H1 (cell line): ENCODE data around the gene TLNRD1. TPM values are rescaled to one million over a fixed set of nuclear protein-coding genes. Genes with fewer than 3 reads are reported as not detected.

Experiments used
- CTCF ChIA-PET: fragments of 300-600 bp; sonication (Branson Sonifier 250); formaldehyde crosslinking; loops from one replicate; lab custom pipeline; 2021; ENCODE audit not compliant: partially characterized antibody; lab: Charles Lee
- POLR2A ChIA-PET: fragments of 300-600 bp; sonication (Branson Sonifier 250); formaldehyde crosslinking; loops from one replicate; lab custom pipeline; 2021; ENCODE audit warnings: inconsistent platforms; ENCODE audit not compliant: partially characterized antibody; lab: Charles Lee
- DNase-seq, 2 experiments: peaks; one replicate each; pipeline versions ENCODE4 v3.0.0 to v3.0.0-alpha.2; 2010 to 2022; ENCODE audit warnings: low spot score in 2 of 2, low read depth in 1 of 2, mixed read lengths in 1 of 2
- FAIRE-seq: peaks from 2 replicates; lab custom pipeline; 2011; peaks lifted over from hg19 to GRCh38; lab: Jason Lieb, UNC
- H2AFZ ChIP-seq: 2 replicates; pipeline ENCODE4 v1.8.1; 2012; ENCODE audit warnings: low read length, inconsistent platforms
- H2AK5ac ChIP-seq: 2 replicates; pipeline ENCODE4 v1.6.1; 2013; ENCODE audit warnings: low read depth, low read length
- H2BK120ac ChIP-seq: replicated peaks from 2 replicates; pipeline ENCODE3; 2013; ENCODE audit warnings: low read depth, low read length, inconsistent platforms
- H2BK12ac ChIP-seq: 2 replicates; pipeline ENCODE4 v1.6.1; 2013; ENCODE audit warnings: low read depth, low read length
- H2BK15ac ChIP-seq: 2 replicates; pipeline ENCODE4 v1.6.1; 2013; ENCODE audit warnings: low read length
- H2BK20ac ChIP-seq: 2 replicates; pipeline ENCODE4 v1.6.1; 2013; ENCODE audit warnings: low read length
- H2BK5ac ChIP-seq: 2 replicates; pipeline ENCODE4 v1.6.1; 2013; ENCODE audit warnings: low read depth, low read length
- H3K14ac ChIP-seq: 2 replicates; pipeline ENCODE4 v1.6.1; 2013; ENCODE audit warnings: inconsistent platforms; ENCODE audit not compliant: insufficient read length
- H3K18ac ChIP-seq: 2 replicates; pipeline ENCODE4 v1.6.1; 2013; ENCODE audit warnings: low read length; ENCODE audit errors: extremely low read depth
- H3K23ac ChIP-seq: 2 replicates; pipeline ENCODE4 v1.6.1; 2013; ENCODE audit warnings: inconsistent platforms; ENCODE audit not compliant: insufficient read length
- H3K23me2 ChIP-seq: 2 replicates; pipeline ENCODE4 v1.6.1; 2013; ENCODE audit warnings: low read depth, low read length
- H3K27ac ChIP-seq: 2 replicates; pipeline ENCODE4 v1.6.1; 2011; ENCODE audit warnings: low read depth, low read length, inconsistent platforms
- H3K27me3 ChIP-seq, 4 experiments: replicated peaks in 1 of 4; 1 replicate in 1 of 4; 2 replicates in 3 of 4; pipeline versions ENCODE4 v1.6.1 to v1.8.1; 2011 to 2013; ENCODE audit warnings: low read length in 3 of 4, mild to moderate bottlenecking in 3 of 4, inconsistent platforms in 2 of 4, mixed read lengths in 2 of 4, moderate library complexity in 1 of 4; ENCODE audit not compliant: control insufficient read depth in 3 of 4, insufficient read depth in 3 of 4; ENCODE audit errors: extremely low read depth in 1 of 4
- H3K36me3 ChIP-seq, 4 experiments: 2 replicates each; pipeline versions ENCODE4 v1.6.1 to v1.8.1; 2011 to 2013; ENCODE audit warnings: mild to moderate bottlenecking in 4 of 4, low read length in 3 of 4, moderate library complexity in 2 of 4, control low read depth in 1 of 4, inconsistent platforms in 1 of 4; ENCODE audit not compliant: insufficient read depth in 4 of 4, control insufficient read depth in 2 of 4
- H3K4ac ChIP-seq: replicated peaks from 2 replicates; pipeline ENCODE3; 2013; ENCODE audit warnings: low read length, low read depth, mixed read lengths, inconsistent platforms; ENCODE audit not compliant: insufficient read length
- H3K4me1 ChIP-seq, 4 experiments: replicated peaks in 1 of 4; 1 replicate in 1 of 4; 2 replicates in 3 of 4; pipeline versions ENCODE4 v1.6.1 to v1.8.1; 2011 to 2013; ENCODE audit warnings: low read length in 3 of 4, inconsistent platforms in 2 of 4, mixed read lengths in 1 of 4; ENCODE audit not compliant: insufficient read depth in 4 of 4, control insufficient read depth in 3 of 4
- H3K4me2 ChIP-seq, 2 experiments: 2 replicates each; pipeline versions ENCODE4 v1.6.1 to v1.8.1; 2011 to 2013; ENCODE audit warnings: low read depth in 2 of 2, low read length in 2 of 2, control low read depth in 1 of 2, inconsistent platforms in 1 of 2, mild to moderate bottlenecking in 1 of 2; ENCODE audit not compliant: insufficient read depth in 1 of 2
- H3K4me3 ChIP-seq, 4 experiments: fragments of 200-600, 300-600 bp in 1 of 4; sonication (generic), shearing (Covaris generic), sonication (Bioruptor Twin) in 1 of 4; 2 replicates each; pipeline versions ENCODE4 v1.5.1 to v1.8.1; 2011 to 2016; ENCODE audit warnings: low read length in 4 of 4, low read depth in 3 of 4, control low read depth in 2 of 4, inconsistent platforms in 2 of 4, mild to moderate bottlenecking in 2 of 4, mixed read lengths in 1 of 4, moderate library complexity in 1 of 4; ENCODE audit not compliant: insufficient read depth in 2 of 4; ENCODE audit errors: extremely low read depth in 1 of 4
- H3K56ac ChIP-seq: replicated peaks from 2 replicates; pipeline ENCODE3; 2013; ENCODE audit warnings: low read depth, mild to moderate bottlenecking, mixed read lengths, low read length, inconsistent platforms; ENCODE audit not compliant: insufficient read length
- H3K79me1 ChIP-seq: 2 replicates; pipeline ENCODE4 v1.6.1; 2013; ENCODE audit warnings: low read depth, low read length, control low read depth
- H3K79me2 ChIP-seq, 2 experiments: 2 replicates each; pipeline versions ENCODE4 v1.6.1 to v1.8.1; 2012 to 2013; ENCODE audit warnings: low read length in 2 of 2, mild to moderate bottlenecking in 2 of 2, inconsistent platforms in 1 of 2; ENCODE audit not compliant: insufficient read depth in 2 of 2, control insufficient read depth in 1 of 2
- H3K9ac ChIP-seq, 4 experiments: replicated peaks in 1 of 4; 1 replicate in 1 of 4; 2 replicates in 3 of 4; pipeline versions ENCODE4 v1.6.1 to v1.8.1; 2011 to 2013; ENCODE audit warnings: low read depth in 3 of 4, low read length in 3 of 4, control low read depth in 2 of 4, mild to moderate bottlenecking in 2 of 4, moderate library complexity in 2 of 4, inconsistent platforms in 1 of 4; ENCODE audit errors: extremely low read depth in 1 of 4
- H3K9me3 ChIP-seq, 2 experiments: 2 replicates each; pipeline versions ENCODE4 v1.6.1 to v1.8.1; 2012 to 2013; ENCODE audit warnings: mild to moderate bottlenecking in 2 of 2, moderate library complexity in 2 of 2, control low read depth in 1 of 2, inconsistent platforms in 1 of 2, low read depth in 1 of 2, low read length in 1 of 2, mixed read lengths in 1 of 2; ENCODE audit not compliant: insufficient read depth in 2 of 2
- H4K20me1 ChIP-seq, 2 experiments: replicated peaks in 1 of 2; 2 replicates each; pipeline versions ENCODE3 to v1.8.1; 2011 to 2013; ENCODE audit warnings: inconsistent platforms in 2 of 2, low read length in 2 of 2, mild to moderate bottlenecking in 1 of 2; ENCODE audit not compliant: insufficient read depth in 2 of 2, control insufficient read depth in 1 of 2
- H4K5ac ChIP-seq: 2 replicates; pipeline ENCODE4 v1.6.1; 2013; ENCODE audit warnings: low read length, low read depth, mixed read lengths, inconsistent platforms; ENCODE audit not compliant: insufficient read length
- H4K8ac ChIP-seq: 2 replicates; pipeline ENCODE4 v1.8.0; 2013; ENCODE audit warnings: mild to moderate bottlenecking, moderate library complexity, low read length, inconsistent platforms; ENCODE audit not compliant: insufficient read depth; ENCODE audit errors: extremely low read depth
- H4K91ac ChIP-seq: replicated peaks from 2 replicates; pipeline ENCODE3; 2013; ENCODE audit warnings: low read length, mixed read lengths, inconsistent platforms; ENCODE audit not compliant: insufficient read length
- ASH2L ChIP-seq: fragments of 200-600, 300-600 bp; sonication (generic); IDR thresholded peaks from one replicate; pipeline ENCODE4 v1.7.1; 2017; ENCODE audit warnings: low read length
- ATF2 ChIP-seq: IDR thresholded peaks from 2 replicates; pipeline ENCODE4 v1.6.1; 2012; ENCODE audit warnings: low read length, inconsistent platforms
- CTCF ChIP-seq, 3 experiments: IDR thresholded peaks; 1 replicate in 2 of 3; 2 replicates in 1 of 3; pipeline versions ENCODE4 v1.5.1 to v1.6.1; 2011; ENCODE audit warnings: low read length in 3 of 3, mild to moderate bottlenecking in 3 of 3, inconsistent platforms in 2 of 3, low read depth in 1 of 3, moderate library complexity in 1 of 3; ENCODE audit not compliant: insufficient read depth in 1 of 3; ENCODE audit errors: control extremely low read depth in 1 of 3
- GABPA ChIP-seq: IDR thresholded peaks from 2 replicates; pipeline ENCODE4 v1.6.1; 2011; ENCODE audit warnings: mild to moderate bottlenecking, low read length, moderate library complexity, borderline replicate concordance; ENCODE audit not compliant: insufficient read depth
- GTF2F1 ChIP-seq: IDR thresholded peaks from 2 replicates; pipeline ENCODE4 v1.6.1; 2012; ENCODE audit warnings: low read depth, low read length, improper control_type of control experiment, borderline replicate concordance
- KDM4A ChIP-seq: IDR thresholded peaks from one replicate; pipeline ENCODE4 v1.7.1; 2012; ENCODE audit warnings: low read depth, mild to moderate bottlenecking, moderate library complexity, low read length, inconsistent platforms; ENCODE audit not compliant: severe bottlenecking
- POLR2AphosphoS5 ChIP-seq: IDR thresholded peaks from 2 replicates; pipeline ENCODE4 v1.6.1; 2011; ENCODE audit warnings: low read depth, low read length
- POU5F1 ChIP-seq: IDR thresholded peaks from 2 replicates; pipeline ENCODE4 v1.6.1; 2011; ENCODE audit warnings: low read depth, mild to moderate bottlenecking, low read length, moderate library complexity
- RXRA ChIP-seq: IDR thresholded peaks from 2 replicates; pipeline ENCODE4 v1.6.1; 2011; ENCODE audit warnings: low read depth, mild to moderate bottlenecking, low read length, moderate library complexity; ENCODE audit not compliant: insufficient read depth
- WGBS, 2 experiments: shearing (Covaris generic) in 1 of 2; methylation state at CpG; one replicate each; pipeline versions ENCODE4 v1.1.6 to v1.1.7; 2013 to 2015; ENCODE audit warnings: low lambda C conversion rate in 2 of 2, mixed read lengths in 2 of 2, inconsistent platforms in 1 of 2, low coverage in 1 of 2, missing lambda C conversion rate in 1 of 2; ENCODE audit not compliant: insufficient replicate concordance in 2 of 2, insufficient coverage in 1 of 2, insufficient read length in 1 of 2; ENCODE audit errors: extremely low coverage in 1 of 2, missing lambda C conversion rate in 1 of 2; 5-methylcytosine and 5-hydroxymethylcytosine counted together
- polyA plus RNA-seq, 7 experiments: library from polyadenylated mRNA; depleted of rRNA in 3 of 7; stranded (reverse) in 5 of 7; unstranded in 2 of 7; fragments of >200 nt in 5 of 7; fragments of 200-250 nt in 2 of 7; gene quantifications; 1 replicate in 5 of 7; 2 replicates in 1 of 7; 4 replicates in 1 of 7; pipeline versions ENCODE4 v1.2.1 to v1.2.3, GENCODE V29; 2011 to 2013; ENCODE audit warnings: missing spikeins in 2 of 7, mixed read lengths in 2 of 7
- total RNA-seq: library from RNA; stranded (reverse); fragmentation: NEBNext Ultra II Directional; extraction: Animal tissue kit (Norgen Biotek cat#: 25700); gene quantifications from 2 replicates; pipeline ENCODE4 v1.2.1, GENCODE V29; 2021

TLNRD1 gene
- total and polyA plus RNA-seq, 2 of the 8 experiments (the other 6 are each of a cell fraction or from before 2014, with no cell fraction given) = 12.2 to 20.5 TPM

- Histone ChIP-seq H4K91ac (no peak overlapping the region), H2BK20ac (no peak overlapping the region), H3K9ac (no peak overlapping the region), H2BK12ac (no peak overlapping the region), H2BK5ac (no peak overlapping the region), H3K18ac (no peak overlapping the region), H3K56ac (no peak overlapping the region), H2BK15ac (no peak overlapping the region), H3K14ac (no peak overlapping the region), H3K27ac (no peak overlapping the region), H3K4me1 (peaks cover 0 to 4% (median 2%) of the 10 kb centered on the region in 4 experiments; a peak in 2 of 7 replicates), H2AFZ (0 out of 2 replicates have a peak overlapping the region, but pooled peaks have one; percentile 30), H3K9me3 (no peaks in the 10 kb centered on the region), H3K23ac (no peak overlapping the region), H2BK120ac (no peak overlapping the region), H4K20me1 (no peaks in the 10 kb centered on the region), H4K8ac (no peak overlapping the region), H3K23me2 (peaks cover 4% of the 10 kb centered on the region), H3K4me2 (no peak overlapping the region), H3K4ac (no peak overlapping the region), H3K27me3 (no peaks in the 10 kb centered on the region), H3K36me3 (no peaks in the 10 kb centered on the region), H3K79me1 (peaks cover 3% of the 10 kb centered on the region; the same call in 1 of the 2 replicates), H4K5ac (no peak overlapping the region), H2AK5ac (no peak overlapping the region), H3K79me2 (peaks cover 14 to 21% of the 10 kb centered on the region in 2 experiments), H3K4me3 (no peak overlapping the region)
- FAIRE-seq = no peak
- ChIA-PET POLR2A (interaction anchor here (1.0 kb wide), 1 partner anchor 9 kb away, joined by 3 read pairs; no protein-coding TSS in a partner anchor), CTCF (interaction anchor here (2.5 kb wide), 1 partner anchor 274 kb away, joined by 8 read pairs; no protein-coding TSS in a partner anchor)
- DNase-seq = no peak
- 82% methylated on average over 1 of the region's 1 CpG; no CpG with 5 or more reads in 1 of the 2 experiments for WGBS, 2 experiments
- TF ChIP-seq GTF2F1 (no peak), ASH2L (no peak), POU5F1 (no peak), CTCF (IDR thresholded peaks at IDR 0.05; ENCODE audit: control extremely low read depth in 1 of 3, insufficient read depth in 1 of 3, low read depth in 1 of 3, low read length in 3 of 3) (no peak), RXRA (no peak), KDM4A (no peak), ATF2 (no peak), POLR2AphosphoS5 (no peak), GABPA (no peak)
Observed at GRCh38 chr15:80992441-80992840, 8.3 kb upstream of the TLNRD1 start.
